Trophoblast cell (in vitro differentiated cells and primary cell): ENCODE results near the gene RNGTT.
"Not testable (repeated sequence)": the region's sequence is repeated elsewhere in the genome, so short reads cannot be mapped to it uniquely, and the experiment has no call there.

Experiments
- DNase-seq, 2 donors: peaks; one replicate each; pipeline ENCODE4 v3.0.0-alpha.2; 2016
- H2AFZ ChIP-seq: 2 replicates; pipeline ENCODE4 v1.6.1; 2013; ENCODE audit warnings: low read length, moderate library complexity, mild to moderate bottlenecking; ENCODE audit not compliant: insufficient read depth, poor library complexity
- H2AK5ac ChIP-seq: 2 replicates; pipeline ENCODE4 v1.6.1; 2013; ENCODE audit warnings: mild to moderate bottlenecking, low read length
- H2BK120ac ChIP-seq: 2 replicates; pipeline ENCODE4 v1.6.1; 2013; ENCODE audit warnings: low read length, mild to moderate bottlenecking, moderate library complexity; ENCODE audit not compliant: insufficient read depth, poor library complexity
- H2BK12ac ChIP-seq: 2 replicates; pipeline ENCODE4 v1.6.1; 2013; ENCODE audit warnings: mild to moderate bottlenecking, low read length, moderate library complexity
- H2BK5ac ChIP-seq: 2 replicates; pipeline ENCODE4 v1.6.1; 2013; ENCODE audit warnings: low read length, low read depth, moderate library complexity, mild to moderate bottlenecking; ENCODE audit not compliant: poor library complexity
- H3K14ac ChIP-seq: 2 replicates; pipeline ENCODE4 v1.6.1; 2013; ENCODE audit warnings: mild to moderate bottlenecking, low read length
- H3K18ac ChIP-seq: 2 replicates; pipeline ENCODE4 v1.6.1; 2013; ENCODE audit warnings: mild to moderate bottlenecking, low read length
- H3K23ac ChIP-seq: 2 replicates; pipeline ENCODE4 v1.6.1; 2013; ENCODE audit warnings: low read length
- H3K27ac ChIP-seq: 2 replicates; pipeline ENCODE4 v1.5.1; 2013; ENCODE audit warnings: low read depth, mild to moderate bottlenecking, inconsistent platforms, low read length, moderate library complexity
- H3K27me3 ChIP-seq: 2 replicates; pipeline ENCODE4 v1.6.1; 2013; ENCODE audit warnings: inconsistent platforms, mild to moderate bottlenecking, low read length, moderate library complexity; ENCODE audit not compliant: insufficient read depth
- H3K36me3 ChIP-seq, 2 experiments: 1 replicate in 1 of 2; 2 replicates in 1 of 2; pipeline ENCODE4 v1.6.1; 2013; ENCODE audit warnings: low read length in 2 of 2, mild to moderate bottlenecking in 2 of 2, moderate library complexity in 1 of 2; ENCODE audit not compliant: insufficient read depth in 2 of 2, control insufficient read depth in 1 of 2
- H3K4ac ChIP-seq: 2 replicates; pipeline ENCODE4 v1.6.1; 2013; ENCODE audit warnings: low read depth, mild to moderate bottlenecking, low read length, moderate library complexity
- H3K4me1 ChIP-seq, 2 experiments: 1 replicate in 1 of 2; 2 replicates in 1 of 2; pipeline ENCODE4 v1.6.1; 2013; ENCODE audit warnings: low read length in 2 of 2, mild to moderate bottlenecking in 2 of 2, moderate library complexity in 1 of 2; ENCODE audit not compliant: insufficient read depth in 2 of 2, control insufficient read depth in 1 of 2
- H3K4me2 ChIP-seq: 2 replicates; pipeline ENCODE4 v1.6.1; 2013; ENCODE audit warnings: inconsistent platforms, mild to moderate bottlenecking, low read length, moderate library complexity
- H3K4me3 ChIP-seq: 2 replicates; pipeline ENCODE4 v1.5.1; 2013; ENCODE audit warnings: mild to moderate bottlenecking, low read depth, low read length, inconsistent platforms
- H3K79me1 ChIP-seq: one replicate; pipeline ENCODE4 v1.6.1; 2013; ENCODE audit warnings: low read length
- H3K79me2 ChIP-seq: 2 replicates; pipeline ENCODE4 v1.6.1; 2013; ENCODE audit warnings: low read length, mild to moderate bottlenecking; ENCODE audit not compliant: control insufficient read depth, insufficient read depth, poor library complexity
- H3K9ac ChIP-seq: 2 replicates; pipeline ENCODE4 v1.6.1; 2013; ENCODE audit warnings: mild to moderate bottlenecking, low read length
- H3K9me3 ChIP-seq: 2 replicates; pipeline ENCODE4 v1.6.1; 2013; ENCODE audit warnings: low read depth, mild to moderate bottlenecking, control low read depth, inconsistent platforms, low read length; ENCODE audit not compliant: insufficient read depth
- H4K12ac ChIP-seq: 2 replicates; pipeline ENCODE4 v1.6.1; 2013; ENCODE audit warnings: low read depth, mild to moderate bottlenecking, low read length, moderate library complexity
- H4K8ac ChIP-seq: 2 replicates; pipeline ENCODE4 v1.6.1; 2013; ENCODE audit warnings: low read depth, mild to moderate bottlenecking, low read length, moderate library complexity
- H4K91ac ChIP-seq: one replicate; pipeline ENCODE4 v1.6.1; 2013; ENCODE audit warnings: low read depth, mild to moderate bottlenecking, low read length, moderate library complexity
- WGBS: extraction: QIAGEN DNeasy Blood & Tissue Kit; methylation state at CpG from one replicate; pipeline ENCODE4 v1.1.7; 2013; ENCODE audit warnings: missing lambda C conversion rate; ENCODE audit not compliant: insufficient read length, insufficient coverage; ENCODE audit errors: extremely low coverage; 5-methylcytosine and 5-hydroxymethylcytosine counted together

Gene RNGTT

GRCh38 chr6:88768114-88768513 is 195.3 kb downstream of the RNGTT start:
- not testable (repeated sequence) for H3K27ac ChIP-seq, H3K14ac ChIP-seq

GRCh38 chr6:88764081-88764480 is 199.3 kb downstream of the RNGTT start:
- DNase-seq, result no peak
- Histone ChIP-seq H3K4me3 (no peak overlapping the region), H3K18ac (no peak overlapping the region), H3K14ac (no peak overlapping the region), H3K4ac (no peak overlapping the region), H2BK5ac (no peak overlapping the region), H4K91ac (no peak overlapping the region), H3K4me1 (no peaks in the 10 kb centered on the region), H4K12ac (no peak overlapping the region), H2BK12ac (no peak overlapping the region), H3K27me3 (no peaks in the 10 kb centered on the region), H4K8ac (no peak overlapping the region), H3K79me1 (no peaks in the 10 kb centered on the region), H2AK5ac (no peak overlapping the region), H3K9me3 (no peaks in the 10 kb centered on the region), H3K9ac (no peak overlapping the region), H3K23ac (no peak overlapping the region), H3K27ac (no peak overlapping the region), H2AFZ (no peak overlapping the region), H3K79me2 (no peaks in the 10 kb centered on the region), H2BK120ac (no peak overlapping the region), H3K36me3 (peaks cover 0 to under 1% of the 10 kb centered on the region in 2 experiments), H3K4me2 (no peak overlapping the region)
- WGBS, result no CpG with 5 or more reads among the region's 3 CpGs

More at GRCh38 chr6:88768114-88768513, 195.3 kb downstream of the RNGTT start:
- not testable (repeated sequence) for H4K12ac ChIP-seq, H2BK5ac ChIP-seq, H3K4me3 ChIP-seq, H2AFZ ChIP-seq, H2BK12ac ChIP-seq, H3K4me1 ChIP-seq, H3K9ac ChIP-seq, H3K79me2 ChIP-seq, H2BK120ac ChIP-seq, H3K27me3 ChIP-seq, H2AK5ac ChIP-seq, H3K23ac ChIP-seq, H3K79me1 ChIP-seq, H3K4me2 ChIP-seq, H4K91ac ChIP-seq, H3K4ac ChIP-seq, H3K36me3 ChIP-seq, H3K9me3 ChIP-seq, H3K18ac ChIP-seq, H4K8ac ChIP-seq
- peak; percentile 60 to 76 for DNase-seq
- no CpG with 5 or more reads among the region's 2 CpGs for WGBS

GRCh38 chr6:88763160-88763559 is 200.3 kb downstream of the RNGTT start:
- no peaks in the 10 kb centered on the region for H3K4me1 ChIP-seq
- no peak overlapping the region for H3K23ac ChIP-seq
- no peak overlapping the region for H3K14ac ChIP-seq
- H3K9me3 ChIP-seq, result no peaks in the 10 kb centered on the region
- no peak overlapping the region for H2AFZ ChIP-seq
- H4K12ac ChIP-seq, result no peak overlapping the region
- H2AK5ac ChIP-seq, result no peak overlapping the region
- no peaks in the 10 kb centered on the region for H3K79me1 ChIP-seq
- peak in 1 of 2 donors; percentile 3 for DNase-seq
- H3K4ac ChIP-seq, result no peak overlapping the region
- no peak overlapping the region for H3K4me2 ChIP-seq
- no peak overlapping the region for H4K91ac ChIP-seq
- no peaks in the 10 kb centered on the region for H3K27me3 ChIP-seq
- no peak overlapping the region for H3K18ac ChIP-seq
- H3K27ac ChIP-seq, result no peak overlapping the region
- H2BK120ac ChIP-seq, result no peak overlapping the region
- no CpG with 5 or more reads among the region's 3 CpGs for whole genome bisulfite sequencing
- H2BK12ac ChIP-seq, result no peak overlapping the region
- no peak overlapping the region for H3K4me3 ChIP-seq
- no peak overlapping the region for H3K9ac ChIP-seq
- no peaks in the 10 kb centered on the region for H3K36me3 ChIP-seq
- H2BK5ac ChIP-seq, result no peak overlapping the region
- no peaks in the 10 kb centered on the region for H3K79me2 ChIP-seq
- no peak overlapping the region for H4K8ac ChIP-seq

GRCh38 chr6:88761237-88762031 is 202.0 kb downstream of the RNGTT start:
- Histone ChIP-seq H3K79me1 (no peaks in the 10 kb centered on the region), H3K36me3 (no peaks in the 10 kb centered on the region), H4K12ac (no peak overlapping the region), H2BK120ac (no peak overlapping the region), H2BK12ac (no peak overlapping the region), H2AFZ (no peak overlapping the region), H3K4me3 (no peak overlapping the region), H2BK5ac (no peak overlapping the region), H3K14ac (no peak overlapping the region), H3K9me3 (no peaks in the 10 kb centered on the region), H2AK5ac (no peak overlapping the region), H3K4me1 (no peaks in the 10 kb centered on the region), H3K9ac (no peak overlapping the region), H3K79me2 (no peaks in the 10 kb centered on the region), H4K8ac (no peak overlapping the region), H3K27me3 (no peaks in the 10 kb centered on the region), H3K18ac (no peak overlapping the region), H3K23ac (no peak overlapping the region), H3K4me2 (no peak overlapping the region), H3K27ac (no peak overlapping the region), H4K91ac (no peak overlapping the region), H3K4ac (no peak overlapping the region)
- no peak for DNase-seq
- WGBS, result no CpG with 5 or more reads among the region's 9 CpGs
